Colon (tissue), 2 donors: ENCODE results near the gene GPR152.
"Not testable (repeated sequence)": the region's sequence is repeated elsewhere in the genome, so short reads cannot be mapped to it uniquely, and the experiment has no call there.

Source experiments
- FAIRE-seq: peaks from 2 replicates; lab custom pipeline; 2012; peaks lifted over from hg19 to GRCh38; lab: Jason Lieb, UNC
- donor health status: control.
- donor health status: control.

GPR152 gene

DNA sequence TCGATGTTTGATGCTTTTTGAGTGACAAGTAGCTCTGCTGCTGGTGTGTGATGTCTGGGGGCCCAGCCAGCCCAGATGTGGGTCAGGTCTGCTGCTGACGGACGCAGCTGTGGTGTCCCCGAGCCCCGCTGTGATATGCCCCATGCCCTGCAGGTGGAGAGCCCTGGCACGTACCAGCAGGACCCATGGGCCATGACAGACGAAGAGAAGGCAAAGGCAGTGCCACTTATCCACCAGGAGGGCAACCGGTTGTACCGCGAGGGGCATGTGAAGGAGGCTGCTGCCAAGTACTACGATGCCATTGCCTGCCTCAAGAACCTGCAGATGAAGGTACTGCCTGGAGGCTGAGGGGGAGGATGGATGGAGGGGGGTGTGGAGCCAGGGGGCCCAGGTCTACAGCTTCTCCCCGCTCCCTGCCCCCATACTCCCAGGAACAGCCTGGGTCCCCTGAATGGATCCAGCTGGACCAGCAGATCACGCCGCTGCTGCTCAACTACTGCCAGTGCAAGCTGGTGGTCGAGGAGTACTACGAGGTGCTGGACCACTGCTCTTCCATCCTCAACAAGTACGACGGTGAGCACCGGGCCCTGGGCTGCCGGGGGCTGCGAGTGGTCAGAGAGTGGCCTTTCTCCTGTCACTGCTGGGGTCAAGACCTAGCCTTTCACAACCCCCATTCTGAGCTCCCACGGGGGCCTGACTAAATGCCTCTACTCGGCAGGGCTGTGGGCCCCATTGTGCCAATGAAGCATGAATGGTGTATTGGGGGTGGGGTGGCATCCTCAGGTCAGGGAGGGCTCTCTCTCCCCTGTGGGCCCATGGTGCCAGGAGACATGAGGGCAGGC lies 37.6 kb upstream of the GPR152 start:
- no peak for FAIRE-seq

DNA sequence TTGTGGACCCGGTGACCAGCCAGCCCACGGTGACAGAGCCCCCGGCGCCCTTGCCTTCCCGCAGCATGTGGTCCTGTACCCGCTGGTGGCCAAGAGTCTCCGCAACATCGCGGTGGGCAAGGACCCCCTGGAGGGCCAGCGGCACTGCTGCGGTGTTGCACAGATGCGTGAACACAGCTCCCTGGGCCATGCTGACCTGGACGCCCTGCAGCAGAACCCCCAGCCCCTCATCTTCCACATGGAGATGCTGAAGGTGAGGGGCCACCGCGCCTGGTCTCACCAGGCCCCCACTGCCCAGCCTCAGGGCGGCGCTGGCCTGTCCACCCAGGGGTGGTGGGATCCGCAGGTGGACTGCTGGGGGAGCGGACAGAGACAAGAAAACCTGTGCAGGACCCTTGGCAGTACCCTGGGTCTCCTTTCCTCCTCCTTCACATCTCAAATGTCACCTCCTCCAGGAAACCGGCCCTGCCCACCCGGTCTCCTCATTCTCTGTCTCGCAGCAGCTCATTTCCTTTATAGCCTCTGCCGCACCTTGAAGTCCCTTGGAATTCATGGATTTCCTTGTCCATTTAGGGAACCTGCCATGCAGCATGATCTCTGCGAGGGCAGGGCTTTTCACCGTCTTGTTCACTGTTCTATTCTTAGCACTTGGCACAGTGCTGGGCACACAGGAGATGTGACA lies 36.8 kb upstream of the GPR152 start:
- no peak for FAIRE-seq

DNA sequence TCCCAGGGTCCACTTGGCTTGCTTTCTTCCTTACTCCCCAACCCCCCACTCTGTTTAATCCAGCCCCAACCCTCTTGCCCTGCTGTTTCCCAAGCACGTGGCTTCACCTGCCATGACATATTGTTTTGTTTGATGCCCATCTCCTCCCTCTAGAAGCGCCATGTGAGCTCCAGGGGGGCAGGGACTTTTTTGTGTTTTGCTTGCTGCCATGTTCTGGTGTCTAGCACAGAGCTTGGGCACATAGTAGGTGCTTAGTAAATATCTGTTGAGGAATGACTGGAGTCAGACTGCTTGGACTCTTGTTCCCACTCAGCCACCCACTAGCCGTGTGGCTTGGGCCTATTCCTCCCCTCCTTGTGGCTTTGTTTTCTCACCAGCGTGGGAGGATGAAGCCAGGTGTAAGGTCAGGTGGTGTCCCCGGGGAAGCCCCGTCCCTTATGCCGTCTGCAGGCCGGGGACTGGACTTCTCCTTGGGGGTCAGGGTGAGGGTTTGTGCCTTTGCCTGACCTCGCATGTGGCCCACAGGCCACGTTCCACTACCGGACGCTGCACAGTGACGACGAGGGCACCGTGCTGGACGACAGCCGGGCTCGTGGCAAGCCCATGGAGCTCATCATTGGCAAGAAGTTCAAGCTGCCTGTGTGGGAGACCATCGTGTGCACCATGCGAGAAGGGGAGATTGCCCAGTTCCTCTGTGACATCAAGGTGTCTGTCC lies 34.1 kb upstream of the GPR152 start:
- no peak for FAIRE-seq

DNA sequence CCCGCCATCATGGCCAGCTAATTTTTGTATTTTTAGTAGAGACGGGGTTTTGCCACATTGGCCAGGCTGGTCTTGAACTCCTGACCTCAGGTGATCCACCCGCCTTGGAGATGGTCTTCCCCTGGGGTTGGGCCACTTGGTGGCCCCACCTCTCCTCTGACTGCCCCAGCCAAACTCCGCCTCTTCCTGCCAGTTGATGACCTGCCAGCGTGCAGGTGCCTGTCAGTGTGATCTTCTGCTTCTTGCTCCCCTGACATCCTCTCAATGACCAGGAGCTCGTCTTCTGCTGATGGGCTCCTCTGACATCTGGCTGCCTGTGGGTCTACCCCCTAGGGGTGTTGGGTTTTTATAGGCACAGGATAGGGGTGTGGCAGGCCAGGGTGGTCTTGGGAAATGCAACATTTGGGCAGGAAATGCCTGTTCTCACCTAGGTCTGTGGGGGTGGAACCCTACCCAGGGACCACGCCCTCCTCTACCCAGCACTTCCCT lies 33.4 kb upstream of the GPR152 start:
- not testable (repeated sequence) for FAIRE-seq

DNA sequence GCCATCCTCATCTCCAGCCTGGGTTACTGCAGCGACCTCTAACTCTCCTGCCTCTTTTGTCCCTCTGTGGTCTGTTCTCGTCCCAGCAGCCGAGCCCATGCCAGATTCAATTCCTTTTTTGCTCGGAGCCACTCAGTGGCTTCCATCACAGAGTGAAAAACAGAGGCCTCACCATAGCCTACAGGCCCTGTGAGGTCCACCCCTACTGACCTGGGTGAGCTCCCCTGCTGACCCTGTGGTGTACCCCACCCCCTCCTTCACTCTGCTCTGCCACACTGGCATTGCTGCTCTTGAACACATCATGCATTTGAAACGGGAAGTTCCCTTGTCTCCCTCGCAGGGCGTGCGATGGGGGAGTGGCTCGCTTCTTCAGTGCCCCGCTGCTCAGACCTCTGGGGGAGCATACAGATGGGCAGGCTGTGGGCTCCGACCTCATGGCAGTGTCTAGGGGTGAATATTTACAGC lies 32.4 kb upstream of the GPR152 start:
- FAIRE-seq = no peak

DNA sequence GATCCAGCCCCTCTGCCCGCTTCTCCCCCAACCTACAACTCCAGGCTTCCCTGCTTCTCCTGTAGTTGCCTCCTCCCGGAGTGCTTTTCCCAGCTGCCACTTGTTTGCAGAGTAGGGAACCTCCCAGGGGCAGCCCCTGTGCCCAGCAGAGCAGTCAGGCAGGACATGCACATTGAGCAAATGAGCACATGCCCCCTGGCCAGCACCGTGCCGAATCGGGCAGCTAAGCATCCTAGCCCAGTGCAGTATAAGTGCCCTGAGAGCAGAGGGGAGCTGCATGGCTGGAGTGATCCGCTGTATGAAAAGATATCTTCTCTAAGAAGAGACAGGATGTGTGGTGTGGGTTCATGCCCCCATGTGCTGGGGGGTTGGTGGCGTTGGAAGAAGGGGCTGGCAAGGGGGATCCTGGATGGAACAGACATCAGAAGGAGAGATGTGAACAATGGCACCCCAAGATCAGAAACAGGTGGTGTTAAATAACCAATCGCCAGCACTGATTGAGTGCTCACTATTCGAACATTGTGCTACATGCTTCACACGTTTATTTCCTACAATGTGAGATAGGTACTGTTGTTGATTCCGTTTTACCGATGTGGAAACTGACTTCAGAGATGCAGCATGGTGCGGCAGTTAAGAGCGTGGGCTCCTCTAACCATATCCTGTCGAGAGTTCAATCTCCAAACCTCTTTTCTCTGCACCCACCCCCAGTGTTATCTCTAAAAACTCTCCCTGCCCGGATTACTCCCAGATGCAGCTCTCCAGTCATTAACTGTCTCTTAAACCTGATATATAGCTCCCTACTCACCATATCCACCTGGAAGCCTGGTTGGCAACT lies 31.5 kb upstream of the GPR152 start:
- no peak for FAIRE-seq

DNA sequence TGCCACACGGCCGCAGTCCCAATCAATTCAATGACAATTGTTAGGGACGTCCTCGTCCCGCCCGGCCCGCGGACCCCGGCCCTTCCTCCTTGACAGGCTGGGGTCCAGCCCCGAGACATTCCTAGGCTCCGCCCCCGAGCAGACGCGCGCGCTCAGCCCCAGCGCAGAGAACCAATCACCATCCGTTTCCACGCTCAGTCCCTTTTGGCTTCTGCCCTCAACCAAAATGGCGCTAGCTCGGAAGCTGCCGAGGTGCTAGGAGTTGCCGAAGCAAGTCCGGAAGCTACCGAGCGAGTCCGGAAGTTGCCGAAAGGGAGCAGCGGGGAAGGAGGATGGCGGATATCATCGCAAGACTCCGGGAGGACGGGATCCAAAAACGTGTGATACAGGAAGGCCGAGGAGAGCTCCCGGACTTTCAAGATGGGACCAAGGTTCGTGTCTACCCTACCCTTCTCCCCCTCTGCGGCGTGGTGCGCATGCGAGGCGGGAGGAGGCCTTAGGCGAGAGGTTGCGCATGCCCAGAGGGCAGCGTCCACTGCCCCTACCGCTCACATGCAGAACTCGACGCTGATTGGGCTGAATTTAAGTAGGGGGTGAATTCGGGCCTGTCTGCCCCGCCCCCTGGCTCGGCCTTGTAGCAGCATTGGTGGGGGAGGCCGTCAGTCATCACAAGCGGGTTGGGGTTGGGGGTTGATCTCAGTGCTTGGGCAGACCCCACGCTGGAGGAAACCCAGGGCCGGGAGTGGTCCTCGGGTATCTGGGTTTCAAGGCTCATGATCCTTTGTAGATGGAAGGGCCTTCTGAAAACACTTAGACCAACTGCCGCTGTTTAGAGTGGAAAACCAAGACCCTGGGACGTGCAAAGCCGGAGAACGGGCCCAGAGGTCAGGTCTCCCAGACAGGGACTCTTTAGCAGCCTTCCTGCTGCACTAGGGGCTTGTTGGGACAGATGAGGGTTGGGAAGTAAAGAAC lies 30.6 kb upstream of the GPR152 start, which contains the start of gene AIP:
AIP (plus strand) TSS at position 200 of the 972 bp plus-strand sequence; CDS start at position 333, 133 bp downstream.
- no peak for FAIRE-seq

DNA sequence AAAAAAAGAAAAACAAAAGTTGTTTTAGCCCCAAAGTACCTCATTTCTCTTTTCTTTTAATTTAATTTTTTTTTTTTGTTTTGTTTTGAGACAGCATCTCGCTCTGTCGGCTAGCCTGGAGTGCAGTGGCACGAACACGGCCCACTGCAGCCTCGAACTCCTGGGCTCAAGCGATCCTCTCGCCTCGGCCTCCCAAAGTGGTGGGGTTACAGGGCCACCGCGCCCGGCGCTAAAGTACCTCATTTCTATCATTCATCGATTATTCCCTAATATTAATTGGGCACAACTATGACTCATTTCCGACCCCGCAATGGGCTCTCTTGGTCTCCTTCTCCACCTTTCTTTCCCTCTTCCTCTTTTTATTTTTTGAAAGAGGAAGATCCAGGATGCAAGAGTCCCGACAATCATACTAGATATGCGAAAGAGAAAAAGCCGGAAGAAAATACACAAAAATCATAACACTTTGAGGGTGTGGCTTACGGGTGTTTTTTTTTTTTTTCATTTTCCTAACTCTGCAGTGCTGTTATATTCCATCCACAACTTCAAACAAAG lies 29.8 kb upstream of the GPR152 start:
- FAIRE-seq = no peak

DNA sequence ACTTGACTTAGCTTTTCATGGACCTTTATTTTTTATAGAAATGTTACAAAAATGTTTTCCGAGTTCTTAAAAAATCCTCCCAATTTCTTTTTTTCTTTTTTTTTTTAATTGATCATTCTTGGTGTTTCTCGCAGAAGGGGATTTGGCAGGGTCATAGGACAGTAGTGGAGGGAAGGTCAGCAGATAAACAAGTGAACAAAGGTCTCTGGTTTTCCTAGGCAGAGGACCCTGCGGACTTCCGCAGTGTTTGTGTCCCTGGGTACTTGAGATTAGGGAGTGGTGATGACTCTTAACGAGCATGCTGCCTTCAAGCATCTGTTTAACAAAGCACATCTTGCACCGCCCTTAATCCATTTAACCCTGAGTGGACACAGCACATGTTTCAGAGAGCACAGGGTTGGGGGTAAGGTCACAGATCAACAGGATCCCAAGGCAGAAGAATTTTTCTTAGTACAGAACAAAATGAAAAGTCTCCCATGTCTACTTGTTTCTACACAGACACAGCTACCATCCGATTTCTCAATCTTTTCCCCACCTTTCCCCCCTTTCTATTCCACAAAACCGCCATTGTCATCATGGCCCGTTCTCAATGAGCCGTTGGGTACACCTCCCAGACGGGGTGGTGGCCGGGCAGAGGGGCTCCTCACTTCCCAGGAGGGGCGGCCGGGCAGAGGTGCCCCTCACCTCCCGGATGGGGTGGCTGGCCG lies 25.0 kb upstream of the GPR152 start:
- FAIRE-seq = not testable (repeated sequence)

DNA sequence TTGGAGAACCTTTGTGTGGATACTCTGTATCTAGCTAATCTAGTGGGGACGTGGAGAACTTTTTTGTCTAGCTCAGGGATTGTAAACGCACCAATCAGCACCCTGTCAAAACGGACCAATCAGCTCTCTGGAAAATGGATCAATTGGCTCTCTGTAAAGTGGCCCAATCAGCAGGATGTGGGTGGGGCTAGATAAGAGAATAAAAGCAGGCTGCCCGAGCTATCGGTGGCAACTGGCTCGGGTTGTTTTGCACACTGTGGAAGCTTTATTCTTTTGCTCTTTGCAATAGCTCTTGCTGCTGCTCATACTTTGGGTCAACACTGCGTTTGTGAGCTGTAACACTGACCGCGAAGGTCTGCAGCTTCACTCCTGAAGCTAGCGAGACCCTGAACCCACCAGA lies 24.2 kb upstream of the GPR152 start:
- FAIRE-seq = not testable (repeated sequence)

DNA sequence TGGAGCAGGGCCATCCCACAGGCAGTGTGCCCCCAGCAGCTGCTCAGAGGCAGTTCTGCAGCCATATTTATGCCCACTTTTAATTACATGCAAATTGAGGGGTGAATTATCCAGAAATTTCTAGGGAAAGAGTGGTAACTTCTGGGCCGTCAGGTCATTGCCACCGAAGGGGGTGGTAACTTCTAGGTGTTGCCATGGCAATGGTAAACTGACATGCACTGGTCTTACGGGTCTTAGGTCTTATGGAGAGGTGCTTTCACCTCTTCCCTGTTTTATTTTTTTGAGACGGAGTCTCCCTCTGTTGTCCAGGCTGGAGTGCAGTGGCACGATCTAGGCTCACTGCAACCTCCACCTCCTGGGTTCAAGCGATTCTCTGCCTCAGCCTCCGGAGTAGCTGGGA lies 20.4 kb upstream of the GPR152 start:
- no peak for FAIRE-seq

DNA sequence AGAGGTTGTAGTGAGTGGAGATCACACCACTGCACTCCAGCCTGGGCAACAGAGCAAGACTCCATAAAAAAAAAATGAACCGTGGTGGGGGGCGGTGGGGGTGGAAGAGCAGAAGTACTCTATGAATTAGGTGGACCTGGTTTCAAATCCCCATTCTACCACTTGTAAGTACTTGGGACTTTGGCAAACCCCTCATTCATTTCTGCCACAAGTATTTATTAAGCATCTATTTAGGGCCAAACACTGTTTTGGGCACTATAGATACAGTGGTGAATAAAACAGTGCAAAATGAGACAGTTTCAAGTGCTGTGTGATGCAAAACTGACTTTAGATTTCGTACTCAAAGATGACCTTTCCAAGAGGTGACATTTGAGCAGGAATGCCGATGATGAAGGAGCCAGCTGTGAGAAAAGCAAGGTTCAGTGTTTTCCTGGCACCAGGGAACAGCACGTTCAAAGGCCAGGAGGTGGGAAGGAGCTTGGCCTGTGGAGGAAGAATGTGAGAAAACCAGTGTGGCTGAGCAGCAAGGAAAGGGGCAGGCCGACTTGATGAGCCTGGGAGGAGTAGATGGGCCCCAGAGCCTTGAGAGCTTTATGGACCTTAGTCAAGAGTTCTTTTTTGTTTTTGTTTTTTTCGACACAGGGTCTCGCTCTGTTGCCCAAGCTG lies 17.9 kb upstream of the GPR152 start:
- FAIRE-seq = no peak

DNA sequence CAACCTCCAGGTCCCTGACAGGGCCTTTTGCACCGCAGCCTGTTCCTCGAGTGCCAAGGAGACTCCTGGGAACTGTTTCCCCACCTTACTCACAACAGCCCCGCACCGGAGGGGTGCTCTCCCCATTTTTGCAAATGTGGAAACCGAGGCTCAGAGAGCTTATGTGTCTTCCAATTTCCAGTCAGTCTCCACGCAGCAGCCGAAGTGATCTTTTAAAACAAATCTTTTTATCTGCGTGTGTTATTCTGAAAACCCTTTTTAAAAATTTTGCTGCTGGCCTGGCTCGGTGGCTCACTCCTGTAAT lies 16.9 kb upstream of the GPR152 start:
- FAIRE-seq = no peak

DNA sequence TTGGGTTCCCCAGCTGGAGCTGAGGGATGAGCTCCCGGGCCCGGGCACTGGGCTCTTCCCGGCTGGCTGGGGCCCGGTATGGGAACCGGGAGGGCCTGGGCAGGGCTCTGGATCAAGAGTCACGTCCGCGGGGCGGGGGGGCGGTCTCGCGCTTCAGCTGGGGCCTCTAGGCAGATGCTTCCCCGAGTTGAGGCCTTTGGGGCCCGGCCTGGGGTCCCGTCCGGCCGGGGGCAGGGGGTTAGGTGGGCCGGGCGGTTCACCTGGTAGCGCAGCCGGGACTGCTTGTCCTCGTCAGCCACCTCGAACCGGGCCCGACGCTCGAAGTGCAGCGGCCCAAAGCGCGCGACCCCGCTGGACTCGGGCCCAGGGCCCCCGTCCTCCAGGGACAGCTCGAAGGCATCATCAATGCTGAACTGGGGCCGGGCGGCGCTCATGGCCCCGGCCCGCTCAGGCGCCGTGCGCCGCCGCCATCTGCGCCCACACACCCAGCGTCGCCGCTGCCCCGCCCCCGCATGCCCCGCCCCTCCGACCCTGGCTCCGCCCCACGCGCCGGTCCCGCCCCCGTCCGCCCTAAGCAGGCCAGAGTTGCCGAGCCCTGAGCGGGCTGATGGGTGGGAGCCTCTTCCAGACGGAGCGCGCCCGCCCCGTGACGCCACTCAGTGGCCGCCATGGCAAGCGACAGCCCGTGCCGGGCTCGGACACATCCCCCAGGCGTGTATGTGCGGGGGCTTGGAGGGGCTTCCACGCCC lies 16.4 kb upstream of the GPR152 start, which contains the start of gene TMEM134:
TMEM134 (minus strand) TSS at position 493 of the 749 bp plus-strand sequence; CDS start at position 434, 59 bp downstream.
- no peak for FAIRE-seq

DNA sequence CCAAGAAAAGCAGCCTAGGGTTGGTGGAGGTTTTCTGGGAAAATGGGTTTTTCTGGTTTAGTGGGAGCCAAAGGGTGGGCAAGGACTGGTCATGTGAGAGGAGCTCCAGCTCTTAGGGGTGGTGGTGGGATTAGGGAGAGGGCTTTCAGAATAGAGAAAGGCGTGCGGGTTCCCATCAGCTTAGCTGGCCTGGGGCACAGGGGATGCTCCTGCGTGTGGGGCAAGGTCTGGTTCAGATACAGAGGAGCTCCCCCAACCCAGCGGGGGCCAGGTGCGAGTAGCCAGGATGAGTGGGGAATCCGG lies 15.9 kb upstream of the GPR152 start:
- FAIRE-seq = no peak

DNA sequence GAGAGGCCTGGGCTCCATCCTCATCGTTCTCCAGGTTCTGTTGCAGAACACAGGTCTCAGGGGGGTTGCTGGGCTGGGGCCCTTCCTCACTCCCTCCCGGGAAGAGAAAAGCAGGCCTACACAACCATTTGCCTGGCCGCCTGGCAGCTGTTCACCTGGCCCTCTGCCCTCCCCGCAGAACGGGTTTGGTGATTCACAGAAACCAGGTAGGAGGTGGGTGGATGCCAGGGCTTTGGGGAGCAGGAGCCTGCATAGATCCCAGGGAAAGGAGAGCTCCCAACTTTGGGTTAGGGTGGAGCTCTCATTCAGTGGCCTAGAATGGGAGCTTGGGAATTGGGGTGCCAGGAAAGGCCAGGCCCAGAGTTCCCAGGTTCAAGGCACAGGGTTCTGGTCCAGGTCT lies 15.5 kb upstream of the GPR152 start:
- FAIRE-seq = no peak

DNA sequence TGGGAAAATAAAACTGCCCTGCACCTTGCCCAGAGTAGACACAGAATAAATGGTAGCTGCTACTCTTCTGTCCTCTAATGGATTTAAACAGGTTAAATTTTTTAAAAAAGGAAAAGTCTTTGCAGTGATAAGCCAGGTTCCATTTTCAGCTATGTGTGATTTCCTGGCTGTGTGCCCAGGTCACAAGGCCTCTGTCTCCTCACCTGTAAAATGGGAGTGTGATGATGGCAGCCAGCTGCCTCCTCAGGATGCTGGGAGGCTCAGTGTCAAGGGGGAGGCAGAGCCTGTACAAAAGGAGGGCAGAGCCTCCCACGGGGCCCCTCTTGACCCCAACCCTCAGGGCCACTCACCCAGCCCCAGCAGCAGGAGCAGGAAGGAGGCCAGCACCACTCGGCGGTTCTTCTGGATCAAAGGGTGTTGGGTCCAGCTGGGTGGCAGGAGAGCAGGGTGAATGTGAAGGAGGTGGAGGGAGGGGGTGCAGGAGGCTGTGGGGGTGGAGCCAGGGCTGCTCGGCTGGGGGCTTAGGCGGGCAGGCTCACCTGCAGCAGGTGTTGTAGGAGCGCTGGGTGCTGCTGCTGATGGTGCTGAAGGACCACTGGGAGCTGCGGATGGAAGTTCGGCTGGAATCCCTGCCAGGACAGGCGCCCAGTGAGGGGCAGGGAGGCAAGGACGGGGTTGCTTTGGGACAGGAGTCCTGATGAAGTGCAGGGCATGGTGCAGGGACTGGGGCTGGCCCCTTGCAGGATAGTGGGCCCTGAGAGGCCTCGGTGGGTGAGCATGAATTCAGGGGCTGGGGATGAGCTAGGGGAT lies 14.6 kb upstream of the GPR152 start:
- no peak for FAIRE-seq

DNA sequence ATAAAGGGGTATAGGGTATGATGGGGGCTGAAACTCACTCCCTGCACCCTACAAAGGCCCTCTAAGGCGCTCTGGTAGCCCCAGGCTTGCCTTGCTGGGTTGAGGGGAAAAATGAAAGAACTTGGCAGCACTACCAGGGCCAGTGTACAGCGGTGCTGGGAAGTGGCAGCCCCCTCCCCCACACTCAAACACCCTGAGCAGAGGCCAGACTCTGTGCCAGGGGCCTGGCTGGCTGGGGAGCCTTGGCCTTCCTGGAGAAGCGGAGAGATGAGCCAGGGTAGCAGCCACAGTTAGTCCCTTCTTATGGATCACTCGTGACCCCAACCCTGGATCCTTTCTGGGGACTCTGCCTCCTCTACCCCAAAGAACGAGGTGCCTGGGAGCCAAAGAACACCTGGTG lies 13.8 kb upstream of the GPR152 start:
- FAIRE-seq = no peak
